HG02938 (cell line): ENCODE data around the gene SMPD3.

Experiments
- ATAC-seq: cut with Tn5 transposase; IDR thresholded peaks from one replicate; pipeline ENCODE4 v1.9.1; 2021; ENCODE audit warnings: mild to moderate bottlenecking, moderate library complexity; ENCODE audit not compliant: unreplicated experiment

Gene SMPD3

GRCh38 chr16:68385371-68385770, 62.9 kb downstream of the SMPD3 start:
- ATAC-seq: no peak

GRCh38 chr16:68384288-68385161, 63.8 kb downstream of the SMPD3 start:
- no peak for ATAC-seq

GRCh38 chr16:68383858-68384257, 64.5 kb downstream of the SMPD3 start:
- no peak for ATAC-seq

GRCh38 chr16:68382296-68382718, 66.0 kb downstream of the SMPD3 start:
- ATAC-seq: no peak

GRCh38 chr16:68381363-68381724, 67.0 kb downstream of the SMPD3 start:
- ATAC-seq: no peak

- ATAC-seq: no peak
These were observed 67.5 kb downstream of the SMPD3 start for GRCh38 chr16:68380676-68381362.

GRCh38 chr16:68380348-68380670, 68.0 kb downstream of the SMPD3 start:
- ATAC-seq: no peak

- ATAC-seq: no peak
These were observed 68.6 kb downstream of the SMPD3 start for GRCh38 chr16:68379472-68380347.

GRCh38 chr16:68378436-68379415, 69.6 kb downstream of the SMPD3 start:
- no peak for ATAC-seq

- no peak for ATAC-seq
These were observed 70.5 kb downstream of the SMPD3 start for GRCh38 chr16:68377667-68378393.

- no peak for ATAC-seq
These were observed 71.1 kb downstream of the SMPD3 start for GRCh38 chr16:68377221-68377620.

- no peak for ATAC-seq
These were observed 71.7 kb downstream of the SMPD3 start for GRCh38 chr16:68376590-68376989.

- ATAC-seq: no peak
These were observed 72.3 kb downstream of the SMPD3 start for GRCh38 chr16:68375801-68376536.

GRCh38 chr16:68374961-68375660, 73.2 kb downstream of the SMPD3 start:
- ATAC-seq: no peak

GRCh38 chr16:68374246-68374805, 74.0 kb downstream of the SMPD3 start:
- no peak for ATAC-seq

- ATAC-seq: no peak
These were observed 74.6 kb downstream of the SMPD3 start for GRCh38 chr16:68373528-68374245.

- no peak for ATAC-seq
These were observed 75.5 kb downstream of the SMPD3 start for GRCh38 chr16:68372806-68373205.
